RCC 7860 (cell line): ENCODE data around the gene EFNB1.

ENCODE experiments used
- DNase-seq: peaks from one replicate; pipeline ENCODE4 v3.0.0-alpha.2; 2015; ENCODE audit warnings: low spot score
- FAIRE-seq: peaks from 2 replicates; lab custom pipeline; 2012; peaks lifted over from hg19 to GRCh38; lab: Jason Lieb, UNC

EFNB1 gene

GRCh38 chrX:68842781-68843581, 14.2 kb downstream of the EFNB1 start:
- no peak for DNase-seq
- no peak for FAIRE-seq

- FAIRE-seq (no peak), DNase-seq (no peak)
These were observed 15.2 kb downstream of the EFNB1 start for GRCh38 chrX:68843992-68844391.

- FAIRE-seq (no peak), DNase-seq (no peak)
These were observed 15.8 kb downstream of the EFNB1 start for GRCh38 chrX:68844581-68844980.

- FAIRE-seq: no peak
- no peak for DNase-seq
These were observed 17.7 kb downstream of the EFNB1 start for GRCh38 chrX:68846536-68846935.

- FAIRE-seq: no peak
- no peak for DNase-seq
These were observed 18.4 kb downstream of the EFNB1 start for GRCh38 chrX:68847172-68847571.

- DNase-seq: no peak
These were observed 19.5 kb downstream of the EFNB1 start for GRCh38 chrX:68848189-68848940.

GRCh38 chrX:68851082-68851481, 22.3 kb downstream of the EFNB1 start:
- DNase-seq: no peak
- FAIRE-seq: no peak

More at GRCh38 chrX:68848189-68848940, 19.5 kb downstream of the EFNB1 start:
- FAIRE-seq: no peak

- no peak for DNase-seq
- no peak for FAIRE-seq
These were observed 23.2 kb downstream of the EFNB1 start for GRCh38 chrX:68852046-68852445.

- no peak for DNase-seq
- no peak for FAIRE-seq
These were observed 24.9 kb downstream of the EFNB1 start for GRCh38 chrX:68853665-68854251.

GRCh38 chrX:68865300-68865699, 36.5 kb downstream of the EFNB1 start:
- DNase-seq (no peak), FAIRE-seq (no peak)

- DNase-seq (no peak), FAIRE-seq (no peak)
These were observed 37.1 kb downstream of the EFNB1 start for GRCh38 chrX:68865926-68866325.

GRCh38 chrX:68867458-68868112, 38.8 kb downstream of the EFNB1 start:
- FAIRE-seq (no peak), DNase-seq (no peak)

- FAIRE-seq (no peak), DNase-seq (no peak)
These were observed 39.5 kb downstream of the EFNB1 start for GRCh38 chrX:68868316-68868715.

GRCh38 chrX:68868902-68869800, 40.3 kb downstream of the EFNB1 start:
- DNase-seq (no peak), FAIRE-seq (no peak)

GRCh38 chrX:68870357-68870756, 41.5 kb downstream of the EFNB1 start:
- DNase-seq (no peak), FAIRE-seq (no peak)

- no peak for FAIRE-seq
- DNase-seq: no peak
These were observed 43.4 kb downstream of the EFNB1 start for GRCh38 chrX:68872171-68872570.

GRCh38 chrX:68874076-68874475, 45.3 kb downstream of the EFNB1 start:
- no peak for FAIRE-seq
- no peak for DNase-seq

- no peak for DNase-seq
- no peak for FAIRE-seq
These were observed 47.9 kb downstream of the EFNB1 start for GRCh38 chrX:68876731-68877130.

GRCh38 chrX:68877606-68878005, 48.8 kb downstream of the EFNB1 start:
- DNase-seq: no peak

GRCh38 chrX:68878977-68879645, 50.3 kb downstream of the EFNB1 start:
- FAIRE-seq (no peak), DNase-seq (no peak)

More at GRCh38 chrX:68877606-68878005, 48.8 kb downstream of the EFNB1 start:
- no peak for FAIRE-seq
